GM18861 (cell line): ENCODE data around the gene KIF18A.

Experiments
- ATAC-seq: cut with Tn5 transposase; IDR thresholded peaks from one replicate; pipeline ENCODE4 v1.9.1; 2021; ENCODE audit not compliant: unreplicated experiment

KIF18A gene

DNA sequence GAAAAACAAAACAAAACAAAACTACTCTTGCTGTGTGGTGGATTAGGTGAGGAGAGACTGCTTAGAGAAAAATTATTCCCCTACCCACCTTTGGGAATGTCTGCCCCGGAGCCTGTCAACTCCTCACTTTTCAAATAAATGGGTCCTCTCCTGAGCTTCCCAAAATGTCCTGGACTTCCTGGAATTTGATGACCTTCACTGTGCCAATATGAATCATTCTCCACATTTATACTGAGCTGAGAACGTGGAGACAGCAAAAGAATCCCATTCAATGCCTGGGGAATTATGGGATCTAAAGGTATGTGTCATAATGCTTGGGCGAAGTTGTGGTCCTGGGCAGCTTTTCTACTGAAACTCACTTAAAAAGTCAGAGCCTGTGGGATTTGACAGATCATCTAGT is 136.8 kb downstream of the KIF18A start:
- no peak for ATAC-seq
